NT2/D1 (cell line): ENCODE results near the gene SELPLG.

Source experiments
- DNase-seq: peaks from one replicate; pipeline ENCODE4 v3.0.0-alpha.2; 2011; ENCODE audit warnings: low read depth, low spot score
- H3K27me3 ChIP-seq: 2 replicates; pipeline ENCODE4 v1.6.0; 2011; ENCODE audit warnings: mild to moderate bottlenecking; ENCODE audit not compliant: insufficient read length, insufficient read depth
- H3K36me3 ChIP-seq: 2 replicates; pipeline ENCODE4 v1.6.1; 2011; ENCODE audit warnings: mild to moderate bottlenecking, low read length, mixed read lengths; ENCODE audit not compliant: insufficient read depth, insufficient read length
- H3K4me1 ChIP-seq: 2 replicates; pipeline ENCODE4 v1.5.1; 2011; ENCODE audit not compliant: insufficient read depth, insufficient read length
- H3K4me3 ChIP-seq: 2 replicates; pipeline ENCODE4 v1.5.1; 2011; ENCODE audit warnings: low read depth; ENCODE audit not compliant: insufficient read length
- H3K9ac ChIP-seq: 2 replicates; pipeline ENCODE4 v1.6.0; 2011; ENCODE audit warnings: low read depth; ENCODE audit not compliant: insufficient read length
- H3K9me3 ChIP-seq: 2 replicates; pipeline ENCODE4 v1.5.1; 2011; ENCODE audit warnings: mild to moderate bottlenecking, low read length; ENCODE audit not compliant: insufficient read depth
- SUZ12 ChIP-seq: IDR thresholded peaks from 2 replicates; pipeline ENCODE4 v1.6.1; 2011; ENCODE audit not compliant: insufficient read length, insufficient read depth; ENCODE audit errors: extremely low read depth
- YY1 ChIP-seq: IDR thresholded peaks from 2 replicates; pipeline ENCODE4 v1.6.1; 2011; ENCODE audit not compliant: insufficient read length, insufficient read depth
- ZNF274 ChIP-seq: IDR thresholded peaks from 2 replicates; pipeline ENCODE4 v1.6.1; 2011; ENCODE audit warnings: mild to moderate bottlenecking, low read depth, low read length

SELPLG gene

DNA sequence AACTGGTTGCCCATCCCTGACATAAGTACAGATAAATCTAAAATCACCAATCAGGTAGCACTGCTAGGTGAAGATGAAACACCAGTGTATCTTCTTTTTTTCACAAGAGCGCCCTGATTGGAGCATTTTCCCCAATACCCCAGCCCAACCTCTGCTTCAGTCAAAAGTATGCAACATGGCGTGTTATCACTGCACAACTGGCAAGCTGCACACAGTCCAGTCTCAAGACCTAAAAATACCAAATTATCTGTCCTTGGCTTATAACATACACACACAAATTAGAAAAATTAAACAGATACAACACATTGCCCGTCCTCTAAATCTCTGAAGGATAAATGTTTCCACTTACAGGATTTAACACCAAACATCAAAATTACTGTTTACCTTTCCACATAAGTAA, 20.2 kb upstream of the SELPLG start:
- no peak for TF ChIP-seq YY1
- no peak for TF ChIP-seq SUZ12
- no peak for TF ChIP-seq ZNF274
- Histone ChIP-seq H3K9ac (no peak overlapping the region), H3K9me3 (peaks cover 9% of the 10 kb centered on the region; the same call in 1 of the 2 replicates), H3K27me3 (no peaks in the 10 kb centered on the region), H3K4me1 (no peaks in the 10 kb centered on the region), H3K36me3 (peaks cover 72% of the 10 kb centered on the region), H3K4me3 (no peak overlapping the region)
- DNase-seq = no peak

DNA sequence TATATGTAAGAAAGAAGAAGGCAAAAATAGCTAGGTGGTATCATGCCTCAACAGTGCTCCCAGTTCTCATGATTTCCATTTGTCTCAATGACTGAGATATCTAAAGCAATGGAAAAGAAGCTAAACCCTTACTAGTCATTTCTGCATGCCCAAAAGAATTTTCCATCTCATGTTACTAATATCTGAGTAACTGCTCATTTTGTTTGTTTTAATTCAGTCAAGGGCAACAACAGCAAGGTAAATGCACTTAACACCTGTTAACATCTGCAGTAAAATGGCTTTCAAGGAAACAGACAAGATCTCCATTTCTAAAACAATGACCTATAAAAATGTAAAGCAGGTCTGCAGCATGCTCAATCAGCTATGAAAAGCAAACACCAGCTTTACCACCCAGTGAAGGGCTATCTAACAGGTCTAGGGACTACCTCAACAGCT, 19.4 kb upstream of the SELPLG start:
- no peak for DNase-seq
- Histone ChIP-seq H3K4me3 (no peak overlapping the region), H3K4me1 (no peaks in the 10 kb centered on the region), H3K27me3 (no peaks in the 10 kb centered on the region), H3K9me3 (peaks cover 9% of the 10 kb centered on the region; the same call in 1 of the 2 replicates), H3K36me3 (peaks cover 72% of the 10 kb centered on the region), H3K9ac (no peak overlapping the region)
- TF ChIP-seq ZNF274 (no peak), YY1 (no peak), SUZ12 (no peak)

DNA sequence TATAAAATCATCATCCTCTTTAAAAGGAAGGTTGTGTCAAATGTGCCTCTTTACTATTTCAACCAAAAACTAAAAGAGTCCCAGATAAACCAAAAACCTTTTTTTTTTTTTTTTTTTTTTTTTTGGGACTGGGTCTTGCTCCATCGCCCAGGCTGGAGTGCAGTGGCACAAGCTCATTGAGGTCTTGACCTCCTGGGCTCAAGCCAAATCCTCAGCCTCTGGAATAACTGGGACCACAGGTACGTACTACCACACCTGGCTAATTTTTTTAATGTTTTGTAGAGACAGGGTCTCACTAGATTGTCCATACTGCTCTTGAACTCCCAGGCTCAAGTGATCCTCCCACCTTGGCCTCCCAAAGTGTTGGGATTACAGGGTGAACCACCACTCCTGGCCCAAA, 16.4 kb upstream of the SELPLG start:
- TF ChIP-seq ZNF274 = no peak
- TF ChIP-seq YY1 = no peak
- TF ChIP-seq SUZ12 = no peak
- Histone ChIP-seq H3K27me3 (no peaks in the 10 kb centered on the region), H3K36me3 (peaks cover 86% of the 10 kb centered on the region), H3K4me3 (no peak overlapping the region), H3K4me1 (no peaks in the 10 kb centered on the region), H3K9ac (no peak overlapping the region), H3K9me3 (no peaks in the 10 kb centered on the region)
- no peak for DNase-seq

GRCh38 chr12:108649669-108650068, 16.0 kb upstream of the SELPLG start:
- Histone ChIP-seq H3K36me3 (peaks cover 91% of the 10 kb centered on the region), H3K4me1 (no peaks in the 10 kb centered on the region), H3K27me3 (no peaks in the 10 kb centered on the region), H3K4me3 (no peak overlapping the region), H3K9me3 (no peaks in the 10 kb centered on the region), H3K9ac (no peak overlapping the region)
- DNase-seq = no peak
- TF ChIP-seq YY1 = no peak
- no peak for TF ChIP-seq SUZ12
- TF ChIP-seq ZNF274 = no peak

DNA sequence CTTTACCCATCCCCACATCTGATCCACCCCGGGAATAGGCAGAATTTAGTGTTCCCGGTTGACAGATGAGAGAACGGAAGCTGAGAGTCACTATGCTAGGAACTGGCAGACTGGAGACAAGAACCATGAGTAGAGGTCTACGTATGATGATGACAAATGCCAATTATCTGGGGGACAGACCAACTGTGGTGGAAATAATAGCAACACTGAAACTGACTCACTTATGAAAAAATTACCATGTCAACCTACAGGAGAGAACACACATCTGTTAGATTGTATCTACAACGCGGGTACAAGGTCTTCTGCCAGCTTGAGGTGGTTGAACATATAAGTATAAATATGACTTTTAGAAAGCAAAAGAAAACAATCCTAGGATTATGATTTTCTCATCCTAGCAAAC, 15.4 kb upstream of the SELPLG start:
- Histone ChIP-seq H3K9ac (no peak overlapping the region), H3K4me1 (no peaks in the 10 kb centered on the region), H3K36me3 (peaks cover 91% of the 10 kb centered on the region), H3K4me3 (no peak overlapping the region), H3K9me3 (no peaks in the 10 kb centered on the region), H3K27me3 (no peaks in the 10 kb centered on the region)
- no peak for DNase-seq
- TF ChIP-seq ZNF274 (no peak), SUZ12 (no peak), YY1 (no peak)

GRCh38 chr12:108648371-108648770, 14.7 kb upstream of the SELPLG start:
- no peak overlapping the region for H3K9ac ChIP-seq
- H3K27me3 ChIP-seq = no peaks in the 10 kb centered on the region
- no peak overlapping the region for H3K4me3 ChIP-seq
- DNase-seq = no peak
- no peaks in the 10 kb centered on the region for H3K9me3 ChIP-seq
- no peaks in the 10 kb centered on the region for H3K4me1 ChIP-seq
- TF ChIP-seq YY1 = no peak
- H3K36me3 ChIP-seq = peaks cover 88% of the 10 kb centered on the region

GRCh38 chr12:108647585-108648287, 14.0 kb upstream of the SELPLG start:
- Histone ChIP-seq H3K4me3 (no peak overlapping the region), H3K36me3 (peaks cover 84% of the 10 kb centered on the region), H3K27me3 (no peaks in the 10 kb centered on the region), H3K9me3 (no peaks in the 10 kb centered on the region), H3K4me1 (no peaks in the 10 kb centered on the region), H3K9ac (no peak overlapping the region)
- DNase-seq = no peak
- no peak for TF ChIP-seq SUZ12
- no peak for TF ChIP-seq ZNF274
- no peak for TF ChIP-seq YY1
